Tongue (tissue), 2 donors: ENCODE data around the gene HOXD12. TPM values are rescaled to one million over a fixed set of nuclear protein-coding genes. Genes with fewer than 3 reads are reported as not detected.

Experiments
- DNase-seq: peaks from one replicate; pipeline ENCODE4 v3.0.0-alpha.2; 2015
- total RNA-seq: library from RNA; depleted of rRNA; stranded (reverse); fragments of >200 nt; gene quantifications from one replicate; pipeline ENCODE4 v1.2.3, GENCODE V29; 2014

HOXD12 gene
- total RNA-seq, 1 donor from 2014 or later = not detected

DNA sequence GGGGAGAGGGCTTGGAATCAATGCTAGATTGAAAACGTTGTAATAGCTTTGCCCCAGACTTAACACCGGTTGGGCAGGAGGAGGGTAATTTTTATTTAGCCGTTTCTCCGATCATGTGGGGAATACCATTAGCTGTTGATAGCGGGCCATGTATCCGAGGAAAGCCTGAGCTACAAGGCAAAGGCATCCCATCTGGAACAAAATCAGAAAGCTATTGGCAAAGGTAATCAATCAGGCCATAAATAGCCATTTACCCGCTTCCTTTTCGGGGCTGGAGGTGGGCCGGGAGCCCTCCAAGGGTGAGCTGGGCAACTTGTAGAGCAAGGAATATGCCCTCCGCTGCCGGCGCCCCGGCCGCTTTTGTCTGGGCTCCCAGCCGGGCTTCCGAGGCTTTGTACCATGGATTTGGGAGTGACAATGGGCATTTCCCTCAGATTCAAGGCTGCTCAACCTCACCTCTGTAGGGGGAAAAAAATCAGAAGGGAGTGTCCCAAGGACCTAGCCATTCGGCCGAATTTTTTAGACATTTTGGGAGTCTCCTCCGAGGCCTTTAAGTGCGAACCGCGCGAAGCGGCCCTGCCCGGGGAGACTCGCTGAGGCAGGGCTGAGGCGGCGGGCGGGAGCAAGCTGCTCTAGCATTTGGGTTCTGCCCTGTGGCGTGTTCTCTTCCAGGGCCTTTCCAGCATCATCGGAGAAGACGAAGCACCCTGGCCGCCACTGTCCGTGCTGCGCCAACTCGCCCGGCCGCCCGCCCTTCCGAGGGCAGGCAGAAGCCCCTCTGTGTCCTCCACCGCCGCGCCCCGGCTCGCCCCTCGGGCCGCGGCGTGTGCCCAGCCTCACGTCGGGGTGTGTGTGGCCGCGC, 21.8 kb downstream of the HOXD12 start:
- DNase-seq = no peak

DNA sequence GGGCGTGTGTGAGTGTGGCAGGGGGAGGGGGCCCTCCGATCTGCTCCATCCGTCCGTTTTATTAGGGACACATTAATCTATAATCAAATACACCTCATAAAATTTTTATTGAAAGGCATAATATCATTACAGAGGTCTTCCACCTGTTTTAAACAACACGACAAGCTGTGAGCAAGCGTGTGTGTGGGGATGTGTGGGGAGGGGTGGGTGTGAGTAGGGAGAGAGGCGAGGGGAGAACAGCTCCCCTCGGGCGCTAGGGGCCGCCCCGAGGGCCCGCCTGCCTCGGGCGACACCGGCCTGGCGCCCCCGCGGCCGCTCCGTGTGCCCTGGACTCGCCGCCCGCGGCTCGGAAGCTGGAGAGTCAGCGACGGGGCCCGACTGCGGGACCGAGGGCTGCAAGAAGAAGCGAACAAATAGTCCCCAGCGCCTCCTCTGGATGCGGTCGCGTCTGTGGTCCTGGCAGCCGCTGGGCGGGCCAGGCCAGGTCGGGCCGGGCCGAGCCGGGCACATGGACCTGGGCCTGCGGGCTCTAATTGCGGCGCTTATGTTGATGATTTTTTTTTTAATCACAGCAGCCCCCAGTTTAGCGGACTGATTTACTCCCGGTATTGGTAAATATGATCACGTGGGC, 22.6 kb downstream of the HOXD12 start:
- peak; percentile 68 for DNase-seq

GRCh38 chr2:176122683-176123410, 23.3 kb downstream of the HOXD12 start, which contains the start of gene HOXD9:
TSS of gene HOXD9 (plus strand) at chr2:176122719. CDS start at chr2:176122769, 50 bp downstream.
- no peak for DNase-seq

DNA sequence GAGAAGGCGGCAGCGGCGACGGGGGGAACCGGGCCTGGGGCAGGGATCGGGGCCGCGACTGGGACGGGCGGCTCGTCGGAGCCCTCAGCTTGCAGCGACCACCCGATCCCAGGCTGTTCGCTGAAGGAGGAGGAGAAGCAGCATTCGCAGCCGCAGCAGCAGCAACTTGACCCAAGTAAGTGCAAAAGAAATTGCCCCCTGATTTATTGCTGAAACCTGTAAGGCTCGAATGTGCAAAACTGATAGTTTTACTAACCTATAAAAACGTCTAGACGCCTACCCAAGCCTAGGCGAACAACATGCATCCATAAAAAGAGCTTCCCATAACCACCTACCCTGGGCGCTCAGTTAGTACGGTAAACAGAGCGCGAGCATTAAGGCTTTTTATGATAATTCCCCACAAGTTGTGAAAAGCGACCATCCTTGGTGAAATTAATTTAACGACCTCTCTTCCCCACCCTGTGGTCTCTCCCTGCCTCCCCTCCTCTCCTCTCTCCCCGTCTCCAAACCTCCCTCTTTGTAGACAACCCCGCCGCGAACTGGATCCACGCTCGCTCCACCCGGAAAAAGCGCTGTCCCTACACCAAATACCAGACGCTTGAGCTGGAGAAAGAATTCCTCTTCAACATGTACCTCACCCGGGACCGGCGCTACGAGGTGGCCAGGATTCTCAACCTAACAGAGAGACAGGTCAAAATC, 24.0 kb downstream of the HOXD12 start:
- DNase-seq = no peak

- no peak for DNase-seq
Measured at GRCh38 chr2:176124110-176124946, 24.7 kb downstream of the HOXD12 start.

GRCh38 chr2:176124947-176125771, 25.6 kb downstream of the HOXD12 start:
- DNase-seq = no peak

DNA sequence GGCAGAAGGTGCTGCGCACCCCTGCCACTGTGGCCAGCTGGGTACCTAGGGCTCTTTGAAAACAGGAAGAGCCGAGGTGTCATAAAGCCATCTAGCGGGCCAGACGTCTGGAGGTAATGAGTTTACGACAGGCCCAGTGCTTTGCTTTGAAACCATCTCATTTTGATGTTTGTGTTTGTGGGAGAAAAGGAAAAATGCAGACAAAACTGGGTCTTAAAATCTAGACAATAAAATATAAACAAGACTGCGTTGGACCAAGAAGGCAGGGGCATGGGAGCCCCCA, 26.1 kb downstream of the HOXD12 start:
- DNase-seq = no peak

GRCh38 chr2:176126929-176127773, 27.6 kb downstream of the HOXD12 start:
- peak; percentile 90 for DNase-seq

DNA sequence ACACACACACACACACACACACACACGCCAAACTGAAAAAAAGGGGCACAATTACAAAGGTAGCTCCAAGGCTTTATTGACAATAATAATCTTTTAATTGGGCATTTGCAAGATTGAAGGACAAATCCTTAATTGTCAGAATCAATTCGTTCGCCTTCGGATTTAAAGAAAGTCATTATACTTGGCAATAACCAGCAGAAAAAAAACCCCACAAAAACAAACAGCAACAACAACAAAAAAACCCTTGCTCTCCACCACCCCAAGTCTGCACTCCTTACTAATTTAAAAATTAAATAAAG, 28.1 kb downstream of the HOXD12 start:
- no peak for DNase-seq

DNA sequence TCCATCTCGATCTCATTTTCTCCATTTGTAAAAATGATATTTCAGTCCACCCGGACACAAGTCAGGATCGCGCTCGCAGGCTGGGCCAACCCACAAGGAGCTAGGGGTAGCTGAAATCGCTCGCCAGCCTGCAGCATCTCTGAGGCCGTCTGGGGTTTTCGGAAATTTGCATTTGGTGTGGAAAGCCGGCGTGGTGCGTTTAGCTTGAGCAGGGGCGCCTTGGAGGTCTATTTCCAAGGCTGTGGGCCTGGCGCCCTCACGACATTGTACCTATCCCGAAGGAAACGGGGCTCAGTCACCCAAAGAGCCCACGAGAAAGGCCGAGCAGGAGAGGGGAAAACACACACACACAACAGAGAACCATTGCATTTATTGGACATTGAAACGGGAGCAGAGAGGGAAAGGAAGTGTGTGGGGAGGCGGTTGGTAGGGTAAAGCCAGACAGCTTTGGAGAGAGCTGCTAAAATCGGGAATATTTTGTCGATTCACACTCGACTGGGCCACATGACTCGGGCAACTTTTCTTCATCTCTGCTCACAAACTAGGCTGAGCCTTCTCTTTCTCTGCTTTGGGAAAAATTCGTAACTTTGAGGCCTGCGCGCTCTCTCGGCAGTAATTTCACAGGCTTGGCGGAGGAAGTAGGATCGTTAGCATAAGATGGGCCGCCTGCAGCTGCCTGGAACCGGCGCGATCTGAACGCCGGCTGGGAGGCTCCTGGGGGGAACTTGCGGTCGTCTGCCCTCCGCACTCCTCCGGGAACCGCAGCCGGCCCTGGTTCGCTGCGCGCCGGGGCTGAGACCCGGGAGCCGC, 28.8 kb downstream of the HOXD12 start:
- DNase-seq = peak; percentile 57

DNA sequence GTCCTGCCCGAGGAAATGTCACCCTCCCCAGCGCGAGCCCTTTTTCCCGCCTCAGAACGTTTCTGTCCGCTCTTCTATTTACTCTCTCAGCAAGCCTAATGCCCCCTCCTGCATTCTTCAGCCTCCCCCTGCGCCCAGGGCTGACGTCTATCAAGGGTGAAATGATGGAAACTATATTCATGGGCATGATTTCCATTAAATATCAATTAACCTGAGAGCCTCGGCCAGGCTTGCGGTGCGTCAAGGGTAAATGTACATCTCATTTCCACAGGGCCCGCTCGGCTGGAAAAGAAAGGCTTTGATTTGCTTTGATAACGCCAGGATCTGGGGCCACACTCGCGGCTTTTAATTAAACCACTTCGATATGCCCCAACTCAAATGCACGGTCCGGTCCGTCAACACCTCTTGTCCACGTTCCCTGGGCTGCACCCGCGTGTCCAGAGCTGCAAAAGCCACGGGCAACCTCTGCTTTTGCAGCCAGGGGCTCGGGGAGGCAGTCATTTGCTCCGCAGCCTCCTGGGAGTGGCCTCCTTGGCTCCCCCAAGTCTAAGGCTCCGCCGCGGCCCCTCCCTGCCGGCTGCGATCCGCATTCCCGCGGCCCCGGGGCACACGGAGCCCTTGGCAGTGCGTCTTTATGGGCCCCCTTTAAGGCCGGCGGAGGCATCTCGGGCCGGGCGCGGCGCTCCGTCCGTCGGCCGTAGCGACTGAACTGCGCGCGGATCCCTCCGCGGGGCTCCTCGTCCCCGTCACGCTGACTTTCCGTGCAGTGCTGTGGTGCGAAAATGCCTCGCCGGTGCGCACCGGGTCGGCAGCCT, 29.6 kb downstream of the HOXD12 start, which contains the start of gene HOXD8:
HOXD8 (plus strand) TSS at position 724 of the 815 bp plus-strand sequence. CDS start 662 bp downstream, outside the sequence.
- DNase-seq = peak; percentile 69

GRCh38 chr2:176129813-176130146, 30.2 kb downstream of the HOXD12 start:
- no peak for DNase-seq

DNA sequence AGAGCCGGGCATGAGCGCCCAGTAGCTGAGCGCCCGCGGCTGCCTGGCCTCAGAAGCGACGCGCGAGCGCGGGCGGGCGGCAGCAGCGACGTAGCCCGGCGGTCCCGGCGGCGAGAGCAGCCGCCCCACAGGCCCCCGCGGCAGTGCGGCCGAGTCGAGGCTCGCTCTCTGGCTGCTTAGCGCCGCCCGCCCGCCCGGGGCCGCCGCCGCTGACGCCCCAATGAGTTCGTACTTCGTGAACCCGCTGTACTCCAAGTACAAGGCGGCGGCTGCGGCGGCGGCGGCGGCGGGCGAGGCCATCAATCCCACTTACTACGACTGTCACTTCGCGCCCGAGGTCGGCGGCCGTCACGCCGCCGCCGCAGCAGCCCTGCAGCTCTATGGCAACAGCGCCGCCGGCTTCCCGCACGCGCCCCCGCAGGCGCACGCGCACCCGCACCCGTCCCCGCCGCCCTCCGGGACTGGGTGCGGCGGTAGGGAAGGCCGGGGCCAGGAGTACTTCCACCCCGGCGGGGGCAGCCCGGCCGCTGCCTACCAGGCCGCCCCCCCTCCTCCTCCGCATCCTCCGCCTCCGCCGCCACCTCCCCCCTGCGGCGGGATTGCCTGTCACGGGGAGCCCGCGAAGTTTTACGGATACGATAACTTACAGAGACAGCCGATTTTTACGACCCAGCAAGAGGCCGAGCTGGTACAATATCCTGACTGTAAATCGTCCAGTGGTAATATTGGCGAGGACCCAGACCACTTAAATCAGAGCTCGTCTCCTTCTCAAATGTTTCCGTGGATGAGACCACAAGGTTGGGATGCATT, 30.8 kb downstream of the HOXD12 start:
- peak; percentile 54 for DNase-seq

DNA sequence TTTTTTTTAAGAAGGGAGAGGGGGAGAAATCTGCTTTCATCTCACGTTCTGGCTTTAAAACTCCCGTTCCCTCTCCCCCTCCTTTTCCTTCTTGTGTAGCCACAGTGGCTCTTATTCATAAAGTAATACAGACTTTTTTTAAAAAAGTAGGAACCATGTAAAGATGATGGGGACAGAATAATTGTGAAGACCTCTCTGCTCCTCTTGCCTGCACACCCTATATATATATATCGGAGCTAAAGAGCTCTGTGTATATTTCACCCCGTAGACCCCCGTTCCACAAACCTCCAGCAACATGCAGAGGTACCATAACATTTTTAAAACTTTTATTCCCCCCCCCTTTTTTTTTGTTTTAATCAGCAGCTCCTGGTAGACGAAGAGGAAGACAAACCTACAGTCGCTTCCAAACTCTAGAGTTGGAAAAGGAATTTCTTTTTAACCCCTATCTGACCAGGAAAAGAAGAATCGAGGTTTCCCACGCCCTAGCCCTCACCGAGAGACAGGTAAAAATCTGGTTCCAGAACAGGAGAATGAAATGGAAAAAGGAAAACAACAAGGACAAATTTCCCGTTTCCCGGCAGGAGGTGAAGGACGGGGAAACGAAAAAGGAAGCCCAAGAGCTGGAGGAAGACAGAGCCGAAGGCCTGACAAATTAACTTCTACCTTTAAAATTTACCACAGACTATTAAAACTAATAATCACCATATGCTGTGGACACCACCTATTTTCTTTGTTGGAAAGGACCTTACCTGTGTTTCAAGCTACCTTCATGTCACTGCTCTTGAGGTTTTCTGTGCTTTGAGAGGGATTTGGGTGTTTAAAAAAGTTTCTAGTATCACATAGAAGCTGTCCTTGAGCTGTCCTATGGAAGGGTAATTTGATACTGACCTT, 31.6 kb downstream of the HOXD12 start:
- no peak for DNase-seq

- DNase-seq = no peak
Measured at GRCh38 chr2:176131848-176132158, 32.2 kb downstream of the HOXD12 start.
